Spleen (tissue), 11 donors: ENCODE measurements around the gene CHD5. TPM values are rescaled to one million over a fixed set of nuclear protein-coding genes. Genes with fewer than 3 reads are reported as not detected.

Experiments used
- DNase-seq: peaks from one replicate; pipeline ENCODE4 v3.0.0-alpha.2; 2020
- H3K27ac ChIP-seq, 8 donors: fragments of 200-600 bp; sonication (generic) in 7 of 8; 1 replicate in 4 of 8; 2 replicates in 4 of 8; pipeline versions ENCODE4 v1.5.0 to v1.8.0; 2016 to 2021; ENCODE audit warnings: inconsistent platforms in 4 of 8, mild to moderate bottlenecking in 4 of 8, moderate library complexity in 1 of 8
- H3K27me3 ChIP-seq, 7 donors: fragments of 200-600 bp; sonication (generic) in 6 of 7; replicated peaks in 1 of 7; 1 replicate in 4 of 7; 2 replicates in 3 of 7; pipeline versions ENCODE4 v1.5.0 to v1.8.0; 2016 to 2021; ENCODE audit warnings: inconsistent platforms in 3 of 7, mild to moderate bottlenecking in 1 of 7
- H3K36me3 ChIP-seq, 6 donors: fragments of 200-600 bp; sonication (generic) in 5 of 6; 1 replicate in 4 of 6; 2 replicates in 2 of 6; pipeline versions ENCODE4 v1.5.0 to v1.8.0; 2016 to 2021; ENCODE audit warnings: inconsistent platforms in 2 of 6
- H3K4me1 ChIP-seq, 6 donors: fragments of 200-600 bp; sonication (generic) in 5 of 6; 1 replicate in 3 of 6; 2 replicates in 3 of 6; pipeline versions ENCODE4 v1.5.0 to v1.8.0; 2016 to 2021; ENCODE audit warnings: inconsistent platforms in 3 of 6
- H3K4me3 ChIP-seq, 8 donors: fragments of 200-600 bp; sonication (generic) in 7 of 8; 1 replicate in 4 of 8; 2 replicates in 4 of 8; pipeline versions ENCODE4 v1.5.0 to v1.8.0; 2016 to 2021; ENCODE audit warnings: inconsistent platforms in 4 of 8, mild to moderate bottlenecking in 4 of 8, moderate library complexity in 2 of 8
- H3K9me3 ChIP-seq, 8 donors: fragments of 200-600 bp; sonication (generic) in 7 of 8; 1 replicate in 4 of 8; 2 replicates in 4 of 8; pipeline versions ENCODE4 v1.5.0 to v1.8.0; 2016 to 2021; ENCODE audit warnings: inconsistent platforms in 4 of 8
- POLR2A ChIP-seq, 3 donors: fragments of 450-650 bp; IDR thresholded peaks; one replicate each; pipeline ENCODE4 v1.5.1; 2017; ENCODE audit warnings: antibody characterized with exemption in 3 of 3, mild to moderate bottlenecking in 1 of 3
- POLR2AphosphoS5 ChIP-seq, 3 donors: sonication (generic); formaldehyde crosslinking; IDR thresholded peaks; one replicate each; pipeline ENCODE4 v1.5.1; 2017; ENCODE audit warnings: antibody characterized with exemption in 3 of 3
- WGBS, 5 donors: extraction: QIAGEN DNeasy Blood & Tissue Kit in 3 of 5; methylation state at CpG; one replicate each; pipeline versions ENCODE4 v1.1.5 to v1.1.7; 2013 to 2018; 5-methylcytosine and 5-hydroxymethylcytosine counted together
- intact Hi-C: fragments of 100-400 bp; cut with DNase I; formaldehyde crosslinking; loops from one replicate; pipeline ENCODE4 v1.15.0; 2023; ENCODE audit warnings: low total_unique reads
- polyA plus RNA-seq, 3 donors: library from polyadenylated mRNA; stranded (reverse); fragments of 200-250 nt; gene quantifications; one replicate each; pipeline ENCODE4 v1.2.1, GENCODE V29; 2013
- total RNA-seq, 7 donors: library from RNA; depleted of rRNA in 3 of 7; stranded (reverse); fragments of >200 nt in 3 of 7; fragmentation: NEBNext Ultra II Directional in 4 of 7; extraction: Animal tissue kit (Norgen Biotek cat#: 25700) in 4 of 7; gene quantifications; one replicate each; pipeline versions ENCODE4 v1.1.0 to v1.2.1, GENCODE V29; 2016 to 2021
- TF ChIP-seq, protein P1 (sequence below), 11 experiments: fragments of 200-600 bp in 7 of 11; fragments of 450-650 bp in 4 of 11; sonication (generic) in 4 of 11; IDR thresholded peaks in 8 of 11; conservative IDR thresholded peaks in 3 of 11; 1 replicate in 7 of 11; 2 replicates in 4 of 11; pipeline versions ENCODE4 v1.4.0 to v1.8.0; 2016 to 2021; ENCODE audit warnings: antibody characterized with exemption in 11 of 11, inconsistent platforms in 4 of 11, mild to moderate bottlenecking in 1 of 11
- donor health status: healthy with polysubstance abuse.
- donor health status: DM: no; HTN: no; CAD: no; lungs with moderate emphysema.
- donor health status: DM: no; HTN: no; CAD: no.
- donor health status: Bipolar disorder and iron deficiency.
- donor health status: healthy.
- donor health status: DM: no; HTN: no; CAD: no.
- donor health status: DM: yes; HTN: yes; CAD: no.

CHD5 gene
- total and polyA plus RNA-seq, 10 donors, result 0.04 to 0.44 (median 0.13) TPM

DNA sequence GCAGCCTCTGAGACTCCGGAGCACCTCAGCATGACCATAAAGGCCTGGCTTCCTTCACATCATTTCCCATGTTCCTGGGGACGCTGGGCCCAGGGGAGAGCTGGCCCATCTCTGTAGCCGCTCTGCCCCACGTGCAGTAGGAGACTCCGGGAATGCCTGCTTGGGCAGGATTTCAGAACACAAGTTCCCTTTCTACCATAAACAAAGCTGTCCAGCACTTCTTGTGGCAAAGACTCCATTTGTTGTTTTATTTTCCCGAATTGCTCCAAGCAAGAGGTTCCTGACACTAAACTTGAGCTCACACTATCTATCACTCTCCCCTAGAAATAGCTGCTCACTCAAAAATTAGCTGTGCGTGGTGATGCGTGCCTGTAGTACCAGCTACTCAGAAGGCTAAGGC lies 21.9 kb downstream of the CHD5 start:
- H3K36me3 ChIP-seq, result no peaks in the 10 kb centered on the region
- peaks cover 0 to 13% (median 0%) of the 10 kb centered on the region in 6 donors for H3K4me1 ChIP-seq
- H3K27ac ChIP-seq, result no peak overlapping the region
- WGBS, 5 donors, result 82 to 87% (median 83%) methylated on average over 8 of the region's 8 CpGs
- intact Hi-C loops, result no loop called here
- H3K9me3 ChIP-seq, result no peaks in the 10 kb centered on the region
- no peak for DNase-seq
- peaks cover 0 to 43% (median 0%) of the 10 kb centered on the region in 7 donors for H3K27me3 ChIP-seq
- H3K4me3 ChIP-seq, result no peak overlapping the region
- TF ChIP-seq POLR2A (IDR thresholded peaks at IDR 0.05), result no peak
- TF ChIP-seq POLR2AphosphoS5 (IDR thresholded peaks at IDR 0.05), result no peak
- TF ChIP-seq, protein P1, sequence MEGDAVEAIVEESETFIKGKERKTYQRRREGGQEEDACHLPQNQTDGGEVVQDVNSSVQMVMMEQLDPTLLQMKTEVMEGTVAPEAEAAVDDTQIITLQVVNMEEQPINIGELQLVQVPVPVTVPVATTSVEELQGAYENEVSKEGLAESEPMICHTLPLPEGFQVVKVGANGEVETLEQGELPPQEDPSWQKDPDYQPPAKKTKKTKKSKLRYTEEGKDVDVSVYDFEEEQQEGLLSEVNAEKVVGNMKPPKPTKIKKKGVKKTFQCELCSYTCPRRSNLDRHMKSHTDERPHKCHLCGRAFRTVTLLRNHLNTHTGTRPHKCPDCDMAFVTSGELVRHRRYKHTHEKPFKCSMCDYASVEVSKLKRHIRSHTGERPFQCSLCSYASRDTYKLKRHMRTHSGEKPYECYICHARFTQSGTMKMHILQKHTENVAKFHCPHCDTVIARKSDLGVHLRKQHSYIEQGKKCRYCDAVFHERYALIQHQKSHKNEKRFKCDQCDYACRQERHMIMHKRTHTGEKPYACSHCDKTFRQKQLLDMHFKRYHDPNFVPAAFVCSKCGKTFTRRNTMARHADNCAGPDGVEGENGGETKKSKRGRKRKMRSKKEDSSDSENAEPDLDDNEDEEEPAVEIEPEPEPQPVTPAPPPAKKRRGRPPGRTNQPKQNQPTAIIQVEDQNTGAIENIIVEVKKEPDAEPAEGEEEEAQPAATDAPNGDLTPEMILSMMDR (IDR thresholded peaks at IDR 0.05 in 8 of 11, conservative IDR thresholded peaks at IDR 0.05 in 3 of 11), result no peak

DNA sequence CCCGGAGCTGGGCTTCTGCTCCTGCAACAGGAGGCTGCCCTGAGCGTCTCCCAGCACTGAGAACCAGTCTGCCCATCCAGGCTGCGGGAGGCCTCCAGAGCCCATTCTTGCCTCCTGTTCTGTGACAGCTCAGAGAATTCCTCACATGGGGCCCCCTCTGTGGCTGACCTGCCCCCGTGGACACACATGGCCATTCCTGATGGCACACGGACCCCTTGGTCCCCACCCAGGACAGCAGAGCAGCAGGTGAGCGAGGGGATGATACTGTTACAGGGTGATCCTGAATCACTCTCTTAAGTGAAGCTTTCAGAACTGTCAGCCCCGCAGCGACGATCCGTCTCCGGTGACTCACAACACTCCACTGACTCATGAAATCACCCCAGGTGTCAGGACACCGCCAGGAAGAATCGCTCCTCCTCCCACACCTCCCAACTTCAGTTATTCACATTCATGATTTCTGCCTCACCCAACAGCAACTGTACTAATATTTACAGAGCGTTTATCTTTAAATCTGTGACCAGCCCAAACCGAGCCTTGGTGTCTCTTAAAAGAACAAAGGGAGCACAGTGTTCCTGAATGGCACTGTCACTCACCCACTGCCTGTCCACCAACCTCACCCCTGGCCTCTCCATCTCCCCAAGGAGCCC lies 22.5 kb downstream of the CHD5 start:
- Histone ChIP-seq H3K36me3 (no peaks in the 10 kb centered on the region), H3K27me3 (peaks cover 0 to 38% (median 0%) of the 10 kb centered on the region in 7 donors), H3K4me3 (no peak overlapping the region), H3K4me1 (peaks cover 0 to 13% (median 0%) of the 10 kb centered on the region in 6 donors), H3K27ac (no peak overlapping the region), H3K9me3 (no peaks in the 10 kb centered on the region)
- 74 to 86% (median 77%) methylated on average over 12 to 15 of the region's 15 CpGs for WGBS, 5 donors
- no peak for DNase-seq
- intact Hi-C loops, result no loop called here
- no peak for TF ChIP-seq POLR2A (IDR thresholded peaks at IDR 0.05)
- TF ChIP-seq, protein P1 (IDR thresholded peaks at IDR 0.05 in 8 of 11, conservative IDR thresholded peaks at IDR 0.05 in 3 of 11), result no peak
- TF ChIP-seq POLR2AphosphoS5 (IDR thresholded peaks at IDR 0.05), result no peak

- H3K27ac ChIP-seq, result no peak overlapping the region
- 53 to 72% (median 65%) methylated on average over 1 to 2 of the region's 2 CpGs for WGBS, 5 donors
- peaks cover 0 to 33% (median 0%) of the 10 kb centered on the region in 7 donors for H3K27me3 ChIP-seq
- no peak overlapping the region for H3K4me3 ChIP-seq
- no peaks in the 10 kb centered on the region for H3K9me3 ChIP-seq
- DNase-seq, result no peak
- H3K4me1 ChIP-seq, result peaks cover 0 to 13% (median 0%) of the 10 kb centered on the region in 6 donors
- intact Hi-C loops, result no loop called here
- H3K36me3 ChIP-seq, result no peaks in the 10 kb centered on the region
- TF ChIP-seq, protein P1 (IDR thresholded peaks at IDR 0.05 in 8 of 11, conservative IDR thresholded peaks at IDR 0.05 in 3 of 11), result no peak
- TF ChIP-seq POLR2A (IDR thresholded peaks at IDR 0.05) (no peak), POLR2AphosphoS5 (IDR thresholded peaks at IDR 0.05) (no peak)
These were observed 23.0 kb downstream of the CHD5 start for GRCh38 chr1:6157132-6157527.

DNA sequence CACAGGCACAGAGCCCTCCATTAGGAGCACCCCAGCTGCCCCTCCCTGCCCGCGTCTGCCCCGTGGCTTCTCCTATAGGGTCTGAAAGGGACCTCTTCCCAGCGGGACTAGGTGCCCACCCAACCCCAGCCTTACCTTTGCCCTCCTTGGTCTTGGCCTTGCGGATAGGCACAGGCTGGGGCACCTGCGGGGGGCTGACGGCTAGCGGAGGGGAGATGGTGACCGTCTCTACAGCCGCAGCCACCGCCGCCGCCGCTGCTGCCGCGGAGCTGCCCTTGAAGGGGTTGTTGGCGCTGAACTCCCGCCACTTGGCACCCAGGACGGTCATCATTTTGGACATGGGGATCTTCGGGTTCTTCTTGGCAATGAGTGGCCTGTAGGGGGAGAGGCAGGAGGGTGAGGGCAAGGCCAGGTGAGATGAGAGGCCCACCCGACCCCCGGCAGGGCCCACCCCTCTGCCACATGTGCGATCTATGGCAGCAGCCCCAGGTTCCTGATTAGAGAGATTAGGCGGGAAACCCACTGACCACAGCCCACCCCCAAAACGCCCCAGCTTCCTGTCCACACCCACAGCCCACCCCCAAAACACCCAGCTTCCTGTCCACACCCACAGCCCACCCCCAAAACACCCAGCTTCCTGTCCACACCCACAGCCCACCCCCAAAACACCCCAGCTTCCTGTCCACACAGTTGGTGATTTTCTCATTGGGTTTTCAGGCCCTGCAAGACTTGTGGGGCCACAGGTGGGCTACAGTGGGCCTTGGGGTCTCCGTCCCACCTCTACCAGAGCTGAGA lies 25.4 kb downstream of the CHD5 start:
- 73 to 89% (median 82%) methylated on average over 18 to 26 of the region's 26 CpGs for WGBS, 5 donors
- no peaks in the 10 kb centered on the region for H3K36me3 ChIP-seq
- H3K4me1 ChIP-seq, result peaks cover 0 to 4% (median 0%) of the 10 kb centered on the region in 6 donors
- no peak overlapping the region for H3K27ac ChIP-seq
- intact Hi-C loops, result no loop called here
- TF ChIP-seq POLR2AphosphoS5 (IDR thresholded peaks at IDR 0.05), result no peak
- no peak for DNase-seq
- peaks cover 0 to 20% (median 0%) of the 10 kb centered on the region in 7 donors for H3K27me3 ChIP-seq
- H3K4me3 ChIP-seq, result no peak overlapping the region
- no peaks in the 10 kb centered on the region for H3K9me3 ChIP-seq
